Fibroblast of pulmonary artery (primary cell): ENCODE results near the gene OGFR.

Source experiments
- DNase-seq: peaks from one replicate; pipeline ENCODE4 v3.0.0-alpha.2; 2010; ENCODE audit warnings: low read depth
- H3K4me3 ChIP-seq: replicated peaks from 2 replicates; pipeline ENCODE4 v1.5.1; 2011; ENCODE audit warnings: low read depth, mild to moderate bottlenecking, control low read depth, low read length, moderate library complexity
- TF ChIP-seq, protein P1 (sequence below): IDR thresholded peaks from 2 replicates; pipeline ENCODE4 v1.5.1; 2011; ENCODE audit warnings: mild to moderate bottlenecking, control low read depth, low read length, inconsistent platforms; ENCODE audit errors: missing control alignments

OGFR gene

DNA sequence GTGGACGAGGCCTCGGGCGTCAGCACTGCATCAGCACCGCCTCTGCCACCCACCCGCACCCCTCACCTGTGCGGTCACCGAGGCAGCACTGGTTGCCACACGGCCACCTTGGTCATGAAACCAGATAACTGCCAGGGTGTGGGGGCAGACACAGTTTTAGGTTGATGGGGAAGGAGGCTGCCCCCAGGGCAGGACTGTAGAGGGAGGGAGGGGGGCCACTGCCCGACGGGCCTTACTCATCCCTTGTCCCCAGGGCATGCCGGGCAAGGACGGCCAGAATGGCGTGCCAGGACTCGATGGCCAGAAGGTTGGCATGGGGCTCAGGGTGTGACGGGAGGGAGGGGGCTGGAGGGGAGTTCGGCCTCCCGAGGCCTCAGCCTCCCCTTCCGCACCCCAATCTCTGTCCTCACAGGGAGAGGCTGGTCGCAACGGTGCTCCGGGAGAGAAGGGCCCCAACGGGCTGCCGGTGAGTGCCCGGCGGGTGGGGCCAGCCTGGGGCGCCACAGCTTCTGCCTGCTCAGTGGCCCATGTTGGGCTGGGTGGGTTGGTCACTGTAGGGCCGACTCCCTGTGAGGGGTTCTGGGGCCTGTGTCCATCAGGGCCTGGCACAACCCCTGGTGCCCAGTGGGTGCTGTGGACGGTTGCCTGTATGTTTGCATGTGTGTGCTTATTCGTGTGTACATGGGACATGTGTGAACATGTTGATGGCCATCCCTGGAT, 24.0 kb downstream of the OGFR start:
- TF ChIP-seq, protein P1, sequence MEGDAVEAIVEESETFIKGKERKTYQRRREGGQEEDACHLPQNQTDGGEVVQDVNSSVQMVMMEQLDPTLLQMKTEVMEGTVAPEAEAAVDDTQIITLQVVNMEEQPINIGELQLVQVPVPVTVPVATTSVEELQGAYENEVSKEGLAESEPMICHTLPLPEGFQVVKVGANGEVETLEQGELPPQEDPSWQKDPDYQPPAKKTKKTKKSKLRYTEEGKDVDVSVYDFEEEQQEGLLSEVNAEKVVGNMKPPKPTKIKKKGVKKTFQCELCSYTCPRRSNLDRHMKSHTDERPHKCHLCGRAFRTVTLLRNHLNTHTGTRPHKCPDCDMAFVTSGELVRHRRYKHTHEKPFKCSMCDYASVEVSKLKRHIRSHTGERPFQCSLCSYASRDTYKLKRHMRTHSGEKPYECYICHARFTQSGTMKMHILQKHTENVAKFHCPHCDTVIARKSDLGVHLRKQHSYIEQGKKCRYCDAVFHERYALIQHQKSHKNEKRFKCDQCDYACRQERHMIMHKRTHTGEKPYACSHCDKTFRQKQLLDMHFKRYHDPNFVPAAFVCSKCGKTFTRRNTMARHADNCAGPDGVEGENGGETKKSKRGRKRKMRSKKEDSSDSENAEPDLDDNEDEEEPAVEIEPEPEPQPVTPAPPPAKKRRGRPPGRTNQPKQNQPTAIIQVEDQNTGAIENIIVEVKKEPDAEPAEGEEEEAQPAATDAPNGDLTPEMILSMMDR, result no peak
- H3K4me3 ChIP-seq, result no peak overlapping the region
- DNase-seq, result no peak

GRCh38 chr20:62829231-62830230, 24.9 kb downstream of the OGFR start:
- no peak for DNase-seq
- TF ChIP-seq, protein P1, result no peak
- H3K4me3 ChIP-seq, result no peak overlapping the region

GRCh38 chr20:62830251-62830650, 25.6 kb downstream of the OGFR start:
- H3K4me3 ChIP-seq, result no peak overlapping the region
- no peak for DNase-seq
- TF ChIP-seq, protein P1, result no peak

- TF ChIP-seq, protein P1, result no peak
- H3K4me3 ChIP-seq, result no peak overlapping the region
- no peak for DNase-seq
Observed at GRCh38 chr20:62830821-62831220, 26.2 kb downstream of the OGFR start.

GRCh38 chr20:62831361-62831788, 26.7 kb downstream of the OGFR start:
- DNase-seq, result no peak
- no peak overlapping the region for H3K4me3 ChIP-seq
- TF ChIP-seq, protein P1, result no peak

- no peak for DNase-seq
- H3K4me3 ChIP-seq, result no peak overlapping the region
- TF ChIP-seq, protein P1, result no peak
Observed at GRCh38 chr20:62831854-62832211, 27.2 kb downstream of the OGFR start.
